ENCODE data around the gene CHIC2.

DNA sequence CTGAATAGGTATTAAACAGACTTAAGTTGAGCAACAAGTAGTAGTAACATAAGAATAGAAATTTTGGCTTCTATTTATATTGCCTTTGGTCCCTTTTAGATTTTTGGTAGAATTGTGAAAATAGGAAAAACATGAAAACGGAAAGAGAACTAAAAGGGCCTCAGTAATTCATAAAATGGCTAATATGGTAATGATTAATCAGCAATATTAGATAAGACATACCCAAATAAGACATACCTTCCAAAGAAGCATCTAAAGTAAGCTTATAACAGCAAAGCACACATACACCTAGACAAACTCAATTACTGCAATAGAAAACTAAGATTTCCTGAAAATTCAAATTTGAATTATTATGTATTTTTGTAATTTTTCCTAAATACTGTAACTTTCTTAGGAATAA is 46.4 kb downstream of the CHIC2 start:
- TF ChIP-seq, protein P1, sequence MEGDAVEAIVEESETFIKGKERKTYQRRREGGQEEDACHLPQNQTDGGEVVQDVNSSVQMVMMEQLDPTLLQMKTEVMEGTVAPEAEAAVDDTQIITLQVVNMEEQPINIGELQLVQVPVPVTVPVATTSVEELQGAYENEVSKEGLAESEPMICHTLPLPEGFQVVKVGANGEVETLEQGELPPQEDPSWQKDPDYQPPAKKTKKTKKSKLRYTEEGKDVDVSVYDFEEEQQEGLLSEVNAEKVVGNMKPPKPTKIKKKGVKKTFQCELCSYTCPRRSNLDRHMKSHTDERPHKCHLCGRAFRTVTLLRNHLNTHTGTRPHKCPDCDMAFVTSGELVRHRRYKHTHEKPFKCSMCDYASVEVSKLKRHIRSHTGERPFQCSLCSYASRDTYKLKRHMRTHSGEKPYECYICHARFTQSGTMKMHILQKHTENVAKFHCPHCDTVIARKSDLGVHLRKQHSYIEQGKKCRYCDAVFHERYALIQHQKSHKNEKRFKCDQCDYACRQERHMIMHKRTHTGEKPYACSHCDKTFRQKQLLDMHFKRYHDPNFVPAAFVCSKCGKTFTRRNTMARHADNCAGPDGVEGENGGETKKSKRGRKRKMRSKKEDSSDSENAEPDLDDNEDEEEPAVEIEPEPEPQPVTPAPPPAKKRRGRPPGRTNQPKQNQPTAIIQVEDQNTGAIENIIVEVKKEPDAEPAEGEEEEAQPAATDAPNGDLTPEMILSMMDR (IDR thresholded peaks at IDR 0.05): no peak
- no peak for TF ChIP-seq POLR2AphosphoS5 (IDR thresholded peaks at IDR 0.05)
- no peak for TF ChIP-seq POLR2A (IDR thresholded peaks at IDR 0.05)
- TF ChIP-seq EP300 (IDR thresholded peaks at IDR 0.05): no peak
